D721Med (cell line): Measurements from ENCODE around the gene NAALADL2.
"Not testable (repeated sequence)": the region's sequence is repeated elsewhere in the genome, so short reads cannot be mapped to it uniquely, and the experiment has no call there.

Experiments used
- DNase-seq: peaks from one replicate; pipeline ENCODE4 v3.0.0; 2011; ENCODE audit warnings: low spot score; ENCODE audit not compliant: insufficient read length
- FAIRE-seq: peaks from 2 replicates; lab custom pipeline; 2011; peaks lifted over from hg19 to GRCh38; lab: Jason Lieb, UNC
- CTCF ChIP-seq: IDR thresholded peaks from 2 replicates; pipeline ENCODE4 v1.5.1; 2012; ENCODE audit warnings: mild to moderate bottlenecking, control low read depth; ENCODE audit not compliant: insufficient read depth; ENCODE audit errors: missing control alignments

NAALADL2 gene

GRCh38 chr3:175606650-175607318 lies 747.6 kb downstream of the NAALADL2 start:
- TF ChIP-seq CTCF: no peak
- FAIRE-seq (no peak), DNase-seq (no peak)

GRCh38 chr3:175608356-175608755 lies 749.2 kb downstream of the NAALADL2 start:
- FAIRE-seq (no peak), DNase-seq (no peak)
- TF ChIP-seq CTCF: no peak

- DNase-seq: no peak
- no peak for TF ChIP-seq CTCF
- no peak for FAIRE-seq
Measured at GRCh38 chr3:175608911-175609310, 749.8 kb downstream of the NAALADL2 start.

GRCh38 chr3:175612487-175613196 lies 753.5 kb downstream of the NAALADL2 start:
- no peak for DNase-seq
- no peak for TF ChIP-seq CTCF
- no peak for FAIRE-seq

GRCh38 chr3:175614107-175614506 lies 755.0 kb downstream of the NAALADL2 start:
- DNase-seq, FAIRE-seq: not testable (repeated sequence)

- no peak for TF ChIP-seq CTCF
- DNase-seq: no peak
- FAIRE-seq: no peak
Measured at GRCh38 chr3:175617247-175617646, 758.1 kb downstream of the NAALADL2 start.

GRCh38 chr3:175619369-175619768 lies 760.2 kb downstream of the NAALADL2 start:
- FAIRE-seq (no peak), DNase-seq (no peak)
- no peak for TF ChIP-seq CTCF
